ENCODE measurements around the gene OVCH1. TPM values are rescaled to one million over a fixed set of nuclear protein-coding genes. Genes with fewer than 3 reads are reported as not detected.

Gene OVCH1
- total RNA-seq, 1 donor: under 0.01 TPM

DNA sequence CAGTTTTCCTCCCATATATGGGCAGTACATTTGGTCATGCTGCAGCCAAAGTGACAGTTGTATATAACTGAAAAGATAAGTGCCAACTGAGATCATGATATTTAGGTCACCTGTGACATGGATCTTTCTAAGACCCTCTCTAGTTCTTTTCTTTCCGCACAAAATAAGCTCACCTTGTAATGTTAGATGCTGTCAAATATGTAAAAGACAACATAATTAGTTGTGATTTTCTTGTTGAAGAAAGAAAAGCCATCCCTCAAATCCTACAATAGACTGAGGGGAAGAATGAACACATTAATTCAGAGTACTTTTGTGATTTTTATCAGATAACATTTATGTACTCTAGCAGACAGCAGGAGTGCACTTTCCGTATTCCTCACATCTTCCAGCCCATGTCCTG, 37.4 kb downstream of the OVCH1 start:
- H3K4me3 ChIP-seq (ENCODE audit: low read depth, low read length): no peak overlapping the region
- DNase-seq (ENCODE audit: low read depth): no peak
- TF ChIP-seq, protein P1, sequence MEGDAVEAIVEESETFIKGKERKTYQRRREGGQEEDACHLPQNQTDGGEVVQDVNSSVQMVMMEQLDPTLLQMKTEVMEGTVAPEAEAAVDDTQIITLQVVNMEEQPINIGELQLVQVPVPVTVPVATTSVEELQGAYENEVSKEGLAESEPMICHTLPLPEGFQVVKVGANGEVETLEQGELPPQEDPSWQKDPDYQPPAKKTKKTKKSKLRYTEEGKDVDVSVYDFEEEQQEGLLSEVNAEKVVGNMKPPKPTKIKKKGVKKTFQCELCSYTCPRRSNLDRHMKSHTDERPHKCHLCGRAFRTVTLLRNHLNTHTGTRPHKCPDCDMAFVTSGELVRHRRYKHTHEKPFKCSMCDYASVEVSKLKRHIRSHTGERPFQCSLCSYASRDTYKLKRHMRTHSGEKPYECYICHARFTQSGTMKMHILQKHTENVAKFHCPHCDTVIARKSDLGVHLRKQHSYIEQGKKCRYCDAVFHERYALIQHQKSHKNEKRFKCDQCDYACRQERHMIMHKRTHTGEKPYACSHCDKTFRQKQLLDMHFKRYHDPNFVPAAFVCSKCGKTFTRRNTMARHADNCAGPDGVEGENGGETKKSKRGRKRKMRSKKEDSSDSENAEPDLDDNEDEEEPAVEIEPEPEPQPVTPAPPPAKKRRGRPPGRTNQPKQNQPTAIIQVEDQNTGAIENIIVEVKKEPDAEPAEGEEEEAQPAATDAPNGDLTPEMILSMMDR (IDR thresholded peaks at IDR 0.05; ENCODE audit: insufficient read depth, low read depth, low read length): no peak

DNA sequence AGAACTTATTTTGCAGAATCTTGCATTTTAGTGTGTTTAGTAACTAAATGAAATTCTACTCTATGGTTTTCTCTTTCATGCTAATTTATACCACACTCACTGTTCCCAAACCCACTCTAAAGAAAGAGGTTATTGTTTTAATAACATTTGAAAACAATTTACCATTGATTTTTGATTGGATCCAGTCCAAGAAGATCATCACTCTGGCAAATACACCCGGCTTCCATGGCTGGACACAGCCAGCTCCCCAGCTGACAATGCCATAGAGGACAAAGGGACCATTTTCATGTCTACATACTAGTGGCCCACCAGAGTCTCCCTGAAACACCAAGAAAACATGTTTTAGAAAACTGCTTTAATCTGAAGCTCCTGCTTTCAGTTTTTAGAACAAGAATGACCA, 42.4 kb downstream of the OVCH1 start:
- no peak overlapping the region for H3K4me3 ChIP-seq (ENCODE audit: low read depth, low read length)
- TF ChIP-seq, protein P1 (IDR thresholded peaks at IDR 0.05; ENCODE audit: insufficient read depth, low read depth, low read length): no peak
- no peak for DNase-seq (ENCODE audit: low read depth)

DNA sequence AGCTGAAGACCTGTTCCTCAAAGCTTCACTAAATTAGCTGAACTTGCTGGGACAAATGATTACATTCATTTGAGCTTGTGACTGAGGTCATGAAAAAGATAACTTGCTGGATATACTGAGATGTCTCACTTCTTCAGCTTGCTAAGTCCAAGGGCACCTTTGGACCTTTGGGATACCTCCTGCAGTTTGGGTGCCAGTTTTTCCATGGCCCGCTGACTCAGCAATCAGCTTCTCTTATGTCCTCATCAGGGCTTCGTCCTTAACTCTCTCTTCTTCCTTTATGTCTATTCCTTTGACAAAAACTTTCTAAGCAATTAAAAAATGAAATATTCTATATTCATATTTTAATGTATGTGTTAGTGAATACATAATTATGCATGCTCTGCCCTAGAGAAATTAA, 45.6 kb downstream of the OVCH1 start:
- H3K4me3 ChIP-seq (ENCODE audit: low read depth, low read length): no peak overlapping the region
- TF ChIP-seq, protein P1 (IDR thresholded peaks at IDR 0.05; ENCODE audit: insufficient read depth, low read depth, low read length): no peak
- no peak for DNase-seq (ENCODE audit: low read depth)

DNA sequence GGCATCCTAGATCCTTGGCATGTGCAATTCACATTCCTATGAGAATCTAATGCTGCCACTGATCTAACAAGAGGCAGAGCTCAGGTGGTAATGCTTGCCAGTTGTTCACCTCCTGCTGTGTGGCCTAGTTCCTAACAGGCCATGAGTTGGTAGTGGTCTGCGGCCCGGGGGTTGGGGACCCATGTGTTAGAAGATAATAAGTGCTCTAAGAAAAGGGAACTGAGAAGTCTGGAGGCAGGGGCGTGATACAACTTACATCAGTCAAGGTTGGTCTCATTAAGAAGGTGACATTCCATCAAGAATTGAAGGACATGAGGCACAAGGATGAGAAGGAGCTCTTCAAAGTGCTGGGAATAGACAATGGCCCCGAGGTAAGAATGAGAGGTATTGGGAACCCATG, 49.3 kb downstream of the OVCH1 start:
- DNase-seq (ENCODE audit: low read depth): no peak
- H3K4me3 ChIP-seq (ENCODE audit: low read depth, low read length): no peak overlapping the region
- TF ChIP-seq, protein P1 (IDR thresholded peaks at IDR 0.05; ENCODE audit: insufficient read depth, low read depth, low read length): no peak

DNA sequence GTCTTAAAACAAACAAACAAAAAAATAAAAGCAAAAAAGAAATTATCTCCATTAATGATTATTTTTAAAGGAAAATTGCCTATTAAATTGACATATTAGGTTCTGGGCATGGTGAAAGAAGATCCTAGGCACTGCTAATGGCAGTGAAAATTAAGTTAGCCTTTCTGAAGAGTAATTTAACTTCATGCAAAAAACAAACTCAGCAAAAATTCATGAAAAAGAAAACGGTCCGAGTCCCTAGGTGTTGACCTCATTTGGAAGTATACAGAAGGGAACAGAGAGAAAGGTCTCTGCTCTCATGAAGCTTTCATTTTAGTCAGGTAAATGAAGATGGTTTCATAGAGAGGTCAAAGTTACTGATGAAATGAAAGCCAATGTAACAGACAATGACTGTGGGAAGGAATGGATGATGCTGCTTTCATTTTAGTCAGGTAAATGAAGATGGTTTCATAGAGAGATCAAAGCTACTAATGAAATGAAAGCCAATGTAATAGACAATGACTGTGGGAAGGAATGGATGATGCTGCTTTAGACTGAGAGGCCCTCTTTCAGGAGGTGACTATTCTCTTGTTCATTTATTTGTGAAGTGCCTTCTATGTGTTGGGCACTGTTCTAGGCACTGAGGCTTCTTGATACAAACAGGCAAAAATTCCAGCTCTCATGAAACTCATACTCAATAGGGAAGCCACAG, 50.1 kb downstream of the OVCH1 start:
- TF ChIP-seq, protein P1 (IDR thresholded peaks at IDR 0.05; ENCODE audit: insufficient read depth, low read depth, low read length): no peak
- no peak for DNase-seq (ENCODE audit: low read depth)
- H3K4me3 ChIP-seq (ENCODE audit: low read depth, low read length): no peak overlapping the region

DNA sequence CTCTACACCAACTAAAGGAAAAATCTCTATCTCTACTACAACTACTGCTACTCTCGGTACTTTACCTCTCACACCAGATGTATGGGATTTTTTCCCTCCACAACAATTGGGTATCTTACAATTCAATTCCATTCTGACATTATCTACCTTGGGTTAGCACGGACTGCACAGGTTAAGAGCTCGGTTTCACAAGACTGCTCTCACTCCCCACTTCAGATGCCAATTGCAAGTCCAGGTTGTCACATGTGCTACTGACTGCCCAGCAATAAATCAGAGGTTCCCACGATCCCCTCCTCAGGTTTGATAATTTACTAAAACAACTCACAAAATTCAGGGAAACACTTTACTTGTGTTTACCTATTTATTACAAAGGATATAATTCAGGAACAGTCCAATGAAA, 58.0 kb downstream of the OVCH1 start:
- TF ChIP-seq, protein P1 (IDR thresholded peaks at IDR 0.05; ENCODE audit: insufficient read depth, low read depth, low read length): no peak
- no peak for DNase-seq (ENCODE audit: low read depth)
- no peak overlapping the region for H3K4me3 ChIP-seq (ENCODE audit: low read depth, low read length)
